ENCODE measurements around the gene WNT7A.

The WNT7A gene

DNA sequence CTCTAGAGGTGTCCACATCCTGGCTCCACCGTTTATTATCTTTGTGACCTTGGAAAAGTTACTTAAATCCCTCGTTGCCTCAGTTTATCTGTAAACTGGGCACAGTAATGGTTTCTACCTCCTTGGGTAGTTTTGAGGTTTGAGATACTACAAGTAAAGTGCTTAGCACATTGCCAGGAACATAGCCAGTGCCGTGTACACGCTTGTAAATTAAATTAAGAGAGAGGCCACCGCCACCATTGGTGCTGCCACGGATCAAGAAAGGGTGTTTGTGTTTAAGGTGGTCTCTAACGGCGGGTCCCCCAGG lies 5.8 kb upstream of the WNT7A start:
- no peak for DNase-seq (ENCODE audit: low read depth in 1 of 2, low spot score in 1 of 2)

DNA sequence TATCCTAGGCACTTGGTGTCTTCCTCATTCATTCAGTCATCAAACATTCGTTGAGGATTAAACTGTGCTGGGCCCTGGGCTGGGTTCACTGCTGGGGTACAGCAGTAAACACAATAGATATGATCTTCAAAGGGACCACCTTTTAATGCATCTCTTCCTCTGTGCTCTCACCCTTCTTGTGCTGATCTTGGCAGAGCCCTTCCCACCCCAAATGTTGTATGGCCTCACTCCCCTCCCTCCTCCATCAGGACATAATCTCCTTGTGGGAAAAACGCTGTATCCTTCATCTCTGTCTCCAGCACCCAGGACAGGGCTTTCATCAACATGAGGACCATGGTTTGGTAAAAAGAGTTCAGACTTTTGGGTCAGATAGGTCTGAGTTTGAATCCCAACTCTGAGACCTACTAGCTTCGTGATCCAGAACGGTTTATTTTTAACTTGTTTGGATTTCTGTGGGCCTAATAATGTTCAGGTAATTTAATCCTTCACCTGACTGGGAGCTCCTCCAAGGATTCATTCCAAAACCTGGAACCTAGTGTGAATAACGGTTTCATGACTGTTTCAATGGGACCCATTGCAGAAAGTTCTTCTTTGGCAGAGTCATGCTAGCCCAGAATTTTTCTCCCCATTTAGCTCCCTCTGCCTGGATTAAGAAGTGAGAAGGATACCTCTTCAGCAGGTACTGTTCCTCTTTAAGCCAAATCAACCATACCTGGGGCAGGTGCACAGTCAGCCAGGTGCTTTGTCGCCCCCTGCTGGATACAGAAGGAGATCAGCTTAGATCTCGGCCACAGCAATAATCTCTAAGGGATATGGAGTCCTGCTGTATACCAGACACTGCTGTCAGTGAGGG lies 5.2 kb upstream of the WNT7A start:
- peak; percentile 48 to 51 for DNase-seq (ENCODE audit: low read depth in 1 of 2, low spot score in 1 of 2)

- DNase-seq (ENCODE audit: low read depth in 1 of 2, low spot score in 1 of 2): no peak
These were observed 3.8 kb upstream of the WNT7A start for GRCh38 chr3:13883681-13884080.

- no peak for DNase-seq (ENCODE audit: low read depth in 1 of 2, low spot score in 1 of 2)
These were observed 3.0 kb upstream of the WNT7A start for GRCh38 chr3:13882876-13883275.

DNA sequence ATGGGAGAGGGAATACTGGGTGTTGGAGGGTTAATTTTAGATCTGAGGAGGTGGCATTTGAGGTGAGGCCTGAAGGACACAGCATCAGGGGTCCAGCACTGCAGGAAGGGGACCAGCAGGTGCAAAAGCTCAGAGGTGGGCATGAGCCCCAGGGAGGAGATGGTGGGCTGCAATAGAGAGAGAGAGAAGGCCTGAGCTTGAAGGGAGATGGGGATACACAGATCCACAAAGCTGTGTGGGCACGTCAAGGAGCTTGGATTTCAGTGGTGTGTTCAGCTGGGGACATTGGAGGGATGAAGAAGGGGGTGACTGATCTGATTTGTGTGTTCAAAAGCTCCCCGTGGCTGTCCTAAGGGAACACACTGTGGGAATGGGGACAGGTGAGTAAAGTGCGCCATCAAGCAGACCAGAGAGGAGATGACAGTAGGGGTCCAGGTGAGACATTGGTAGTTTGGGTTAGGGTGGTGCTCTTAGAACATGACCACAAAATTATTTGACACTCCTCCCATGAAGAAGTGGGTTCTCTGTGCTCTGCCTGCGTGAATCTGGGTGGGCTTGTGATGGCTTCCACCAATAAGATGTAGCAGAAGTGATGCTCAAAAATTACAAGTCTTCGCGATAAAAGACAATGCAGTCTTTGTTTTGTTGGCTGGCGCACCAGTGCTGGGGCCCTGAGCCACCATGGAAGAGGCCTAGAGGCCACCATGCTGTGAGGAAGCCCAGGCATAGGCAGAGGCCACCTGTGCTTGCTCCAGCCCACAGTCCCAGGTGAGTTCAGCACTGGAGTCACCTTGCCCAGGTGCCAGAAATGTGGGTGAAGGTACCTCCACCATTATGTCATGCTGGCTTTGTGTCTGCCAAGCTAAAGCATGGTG lies 1.9 kb upstream of the WNT7A start:
- DNase-seq (ENCODE audit: low read depth in 1 of 2, low spot score in 1 of 2): no peak

- DNase-seq (ENCODE audit: low read depth in 1 of 2, low spot score in 1 of 2): no peak
These were observed 913 bp upstream of the WNT7A start for GRCh38 chr3:13880811-13881156.

DNA sequence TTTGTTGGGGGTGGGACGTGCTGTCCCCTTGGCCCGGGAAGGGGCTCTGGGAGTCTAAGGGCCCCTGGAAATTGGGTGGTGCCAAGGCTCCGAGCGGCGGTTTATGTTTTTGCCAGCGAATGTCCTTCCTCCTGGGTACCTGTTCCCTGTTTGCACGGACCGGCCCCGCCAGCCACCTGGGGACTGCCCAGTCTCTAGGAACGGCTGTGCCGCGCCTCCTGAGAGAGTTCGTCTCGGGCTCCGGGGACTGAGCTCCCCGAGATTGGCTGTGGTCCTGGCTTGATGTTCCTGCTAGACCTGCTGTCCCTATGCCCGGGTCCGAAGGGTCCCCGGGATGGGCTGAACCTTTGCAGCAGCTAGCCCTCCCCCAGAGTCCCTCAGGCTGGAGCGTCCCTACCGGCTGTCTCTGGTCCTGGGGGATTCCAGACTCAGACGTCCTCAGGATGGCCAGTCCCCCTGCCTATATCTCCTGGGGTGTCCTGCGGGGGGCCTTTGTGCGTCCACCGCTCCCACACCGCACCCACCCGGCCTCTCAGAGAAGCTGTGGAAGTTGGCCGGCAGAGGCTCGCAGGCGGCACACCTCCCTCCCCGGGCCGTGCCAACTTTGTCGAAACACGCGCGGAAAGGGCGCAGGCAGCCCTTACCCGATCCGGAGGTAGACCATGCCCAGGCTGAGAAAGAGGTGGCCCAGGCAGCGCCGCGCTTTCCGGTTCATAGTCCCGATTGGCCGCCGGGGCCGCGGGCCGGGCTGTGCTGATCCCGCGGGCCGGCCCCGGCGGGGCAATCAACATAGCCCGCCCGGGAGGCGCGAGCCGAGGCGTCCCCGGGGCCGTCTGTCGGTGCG lies 547 bp downstream of the WNT7A start:
- DNase-seq (ENCODE audit: low read depth in 1 of 2, low spot score in 1 of 2): peak in 1 of 2 donors; percentile 18

DNA sequence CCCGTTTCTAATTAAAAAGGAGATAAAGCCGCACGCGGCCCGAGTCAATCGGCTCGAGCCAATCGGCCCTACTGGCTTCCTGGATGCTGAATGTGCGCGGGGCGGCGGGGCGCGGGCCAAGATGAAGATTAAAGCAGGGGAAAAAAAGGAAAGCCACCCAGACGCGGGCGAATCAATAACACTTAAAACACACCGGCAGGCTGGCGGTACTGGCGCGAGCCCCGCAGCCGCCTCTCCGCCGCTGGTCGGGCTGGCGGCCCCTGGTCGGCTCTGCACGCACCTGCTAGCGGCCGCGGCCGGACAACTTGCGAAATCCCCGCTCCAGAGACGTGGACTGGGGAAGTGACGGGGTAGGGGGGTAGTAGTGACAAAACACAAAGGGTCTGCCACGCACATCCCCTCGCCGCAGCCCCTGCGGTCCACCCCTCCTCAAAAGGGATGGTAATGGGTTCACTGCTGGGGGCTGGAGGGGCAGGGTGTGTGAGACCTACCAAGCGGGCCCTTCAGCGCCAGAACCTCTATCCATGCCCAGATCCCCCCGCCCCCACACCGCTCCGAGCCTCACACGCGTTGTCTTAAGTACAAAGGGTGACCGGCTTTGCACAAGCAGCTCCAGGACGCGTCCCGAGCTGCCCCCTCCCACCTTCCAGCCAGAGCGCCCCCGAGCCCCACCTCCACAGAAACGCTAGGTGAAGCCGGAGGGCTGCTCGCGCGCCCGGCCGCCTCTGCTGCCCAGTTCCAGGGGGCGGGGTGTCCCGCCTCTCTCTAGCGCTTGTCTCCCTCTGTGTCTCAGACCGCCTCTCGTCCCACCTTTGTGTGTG lies 1.4 kb downstream of the WNT7A start:
- no peak for DNase-seq (ENCODE audit: low read depth in 1 of 2, low spot score in 1 of 2)

GRCh38 chr3:13877911-13878280 lies 2.0 kb downstream of the WNT7A start:
- no peak for DNase-seq (ENCODE audit: low read depth in 1 of 2, low spot score in 1 of 2)

DNA sequence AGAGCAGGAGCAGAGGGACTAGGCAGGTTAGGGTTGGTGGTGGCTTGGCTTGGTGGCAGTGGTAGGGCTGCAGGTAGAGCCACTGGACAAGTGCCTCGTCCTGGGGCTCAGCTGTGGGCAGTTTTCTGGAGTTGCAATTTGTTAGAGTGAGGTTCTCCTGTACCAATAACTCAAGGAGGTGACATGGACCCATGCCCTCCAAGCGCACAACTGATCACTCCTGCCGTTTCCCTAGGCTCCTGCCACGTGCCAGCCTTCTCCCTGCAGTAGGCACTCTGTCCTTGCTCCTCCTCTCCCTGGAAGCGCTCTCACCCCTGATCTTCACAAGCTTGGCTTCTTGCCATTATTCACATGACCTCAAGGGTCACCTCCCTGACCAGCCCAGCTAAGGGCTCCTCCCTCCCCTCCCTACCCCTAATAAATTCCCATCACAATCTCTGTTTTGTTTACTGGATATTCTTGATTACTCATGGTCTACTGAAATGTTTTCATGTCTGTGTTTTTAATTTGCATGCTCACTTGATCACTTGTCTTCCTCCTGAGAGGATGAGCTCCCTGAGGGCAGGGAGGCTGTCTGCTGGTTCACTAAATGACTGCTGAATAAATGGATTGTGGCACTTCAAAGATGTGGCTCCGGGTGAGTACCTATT lies 3.3 kb downstream of the WNT7A start:
- no peak for DNase-seq (ENCODE audit: low read depth in 1 of 2, low spot score in 1 of 2)

DNA sequence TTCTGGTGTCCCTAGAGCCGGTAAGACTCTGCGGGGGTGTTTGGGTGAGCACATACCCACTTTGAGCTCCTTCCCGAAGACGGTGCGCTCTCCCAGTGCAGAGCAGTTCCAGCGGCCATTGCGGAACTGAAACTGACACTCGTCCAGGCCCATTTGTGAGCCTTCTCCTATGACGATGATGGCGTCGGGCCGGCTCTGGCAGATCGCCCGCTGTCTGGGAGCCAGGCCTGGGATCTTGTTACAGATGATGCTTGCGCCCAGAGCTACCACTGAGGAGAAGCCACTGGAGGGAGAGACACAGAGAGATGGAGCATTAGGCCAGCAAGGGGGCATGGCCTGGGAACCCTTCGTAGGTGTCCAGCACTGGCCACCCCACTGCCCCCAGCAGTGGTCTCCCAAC lies 5.0 kb downstream of the WNT7A start:
- DNase-seq (ENCODE audit: low read depth in 1 of 2, low spot score in 1 of 2): no peak

- DNase-seq (ENCODE audit: low read depth in 1 of 2, low spot score in 1 of 2): no peak
These were observed 6.1 kb downstream of the WNT7A start for GRCh38 chr3:13873818-13874217.

GRCh38 chr3:13872451-13872850 lies 7.4 kb downstream of the WNT7A start:
- no peak for DNase-seq (ENCODE audit: low read depth in 1 of 2, low spot score in 1 of 2)

DNA sequence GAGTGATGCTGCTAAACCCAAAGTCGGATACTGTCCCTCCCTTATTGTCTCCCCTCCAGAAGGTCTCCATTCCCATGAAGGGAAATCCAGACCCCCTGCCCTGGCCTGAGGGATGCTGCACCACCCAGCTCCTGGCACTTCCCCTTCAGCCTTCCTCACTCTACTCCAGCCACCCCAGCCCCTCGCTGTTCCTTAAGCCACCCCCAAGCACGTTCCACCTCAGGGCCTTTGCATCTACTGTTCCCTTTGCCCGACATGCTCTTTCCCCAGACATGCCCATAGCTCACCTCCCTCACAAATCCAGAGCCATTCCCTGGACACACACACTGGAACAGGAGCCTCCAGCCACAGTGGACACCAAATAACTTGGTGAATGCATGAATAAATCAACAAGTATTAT lies 8.1 kb downstream of the WNT7A start:
- no peak for DNase-seq (ENCODE audit: low read depth in 1 of 2, low spot score in 1 of 2)

- DNase-seq (ENCODE audit: low read depth in 1 of 2, low spot score in 1 of 2): no peak
These were observed 9.0 kb downstream of the WNT7A start for GRCh38 chr3:13870902-13871301.

GRCh38 chr3:13869761-13870343 lies 10.0 kb downstream of the WNT7A start:
- DNase-seq (ENCODE audit: low read depth in 1 of 2, low spot score in 1 of 2): no peak

DNA sequence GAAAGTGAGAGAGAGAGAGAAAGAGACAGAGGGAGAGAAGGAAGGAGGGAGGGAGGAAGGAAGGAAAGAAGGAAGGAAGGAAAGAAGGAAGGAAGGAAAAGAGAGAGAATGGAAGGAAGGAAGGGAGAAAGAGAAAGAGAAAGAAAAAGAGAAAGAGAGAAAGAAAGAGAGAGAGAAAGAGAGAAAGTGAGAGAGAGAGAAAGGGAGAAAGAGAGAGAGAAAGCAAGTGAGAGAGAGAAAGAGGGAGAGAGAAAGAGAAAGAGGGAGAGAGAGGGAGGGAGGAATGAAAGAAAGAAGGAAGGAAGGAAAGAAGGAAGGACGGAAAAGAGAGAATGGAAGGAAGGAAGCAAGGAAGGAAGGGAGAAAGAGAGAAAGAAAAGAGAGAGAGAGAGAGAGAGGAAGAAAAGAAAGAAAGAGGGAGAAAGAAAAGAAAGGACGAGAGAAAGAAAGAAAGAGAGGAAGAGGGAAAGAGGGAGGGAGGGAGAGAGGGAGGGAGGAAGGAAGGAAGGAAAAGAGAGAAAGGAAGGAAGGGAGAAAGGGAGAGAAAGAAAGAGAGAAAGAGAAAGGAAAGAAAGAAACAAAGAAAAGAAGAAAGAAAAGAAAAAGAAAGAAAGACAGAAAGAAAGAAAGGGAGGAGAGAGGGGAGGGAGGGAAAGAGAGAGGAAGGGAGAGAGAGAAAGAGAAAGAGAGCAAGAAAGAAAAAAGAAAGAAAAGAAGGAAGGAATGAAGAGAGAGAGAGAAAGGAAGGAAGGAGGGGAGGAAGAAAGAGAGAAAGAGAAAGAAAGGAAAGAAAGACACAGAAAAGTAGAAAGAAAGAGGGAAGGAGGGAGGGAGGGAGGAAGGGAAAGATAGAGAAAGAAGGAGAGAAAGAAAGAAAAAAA lies 10.8 kb downstream of the WNT7A start:
- DNase-seq (ENCODE audit: low read depth in 1 of 2, low spot score in 1 of 2): no peak

GRCh38 chr3:13867732-13868131 lies 12.1 kb downstream of the WNT7A start:
- no peak for DNase-seq (ENCODE audit: low read depth in 1 of 2, low spot score in 1 of 2)

Data from activated T-helper 1 cell treated with anti-CD3 and anti-CD28 coated beads, Interleukin-2, amount 50 U/mL, for 16 hours (primary cell).